Endodermal cell (in vitro differentiated cells): ENCODE data around the gene FBL. TPM values are rescaled to one million over a fixed set of nuclear protein-coding genes. Genes with fewer than 3 reads are reported as not detected.

ENCODE experiments used
- DNase-seq: peaks from one replicate; pipeline ENCODE4 v3.0.0-alpha.2; 2017
- H3K27ac ChIP-seq: 2 replicates; pipeline ENCODE4 v1.5.1; 2013; ENCODE audit warnings: mild to moderate bottlenecking, low read depth, low read length, moderate library complexity
- H3K27me3 ChIP-seq: 2 replicates; pipeline ENCODE4 v1.6.1; 2013; ENCODE audit warnings: mild to moderate bottlenecking, low read length, moderate library complexity; ENCODE audit not compliant: insufficient read depth, control insufficient read depth, poor library complexity, severe bottlenecking
- H3K36me3 ChIP-seq: 2 replicates; pipeline ENCODE4 v1.7.0; 2013; ENCODE audit warnings: mild to moderate bottlenecking, low read length, moderate library complexity; ENCODE audit not compliant: control insufficient read depth, insufficient read depth
- H3K4me1 ChIP-seq: one replicate; pipeline ENCODE4 v1.7.0; 2013; ENCODE audit warnings: low read length; ENCODE audit not compliant: control insufficient read depth, insufficient read depth
- H3K4me3 ChIP-seq: 2 replicates; pipeline ENCODE4 v1.5.1; 2013; ENCODE audit warnings: mild to moderate bottlenecking, low read length, moderate library complexity
- H3K9ac ChIP-seq: 2 replicates; pipeline ENCODE4 v1.6.1; 2013; ENCODE audit warnings: mild to moderate bottlenecking, low read length, moderate library complexity; ENCODE audit not compliant: poor library complexity, severe bottlenecking; ENCODE audit errors: extremely low read depth
- H3K9me3 ChIP-seq: 2 replicates; pipeline ENCODE4 v1.6.1; 2013; ENCODE audit warnings: mild to moderate bottlenecking, low read length, moderate library complexity; ENCODE audit not compliant: control insufficient read depth
- H3K27ac Mint-ChIP-seq: 2 replicates; pipeline ENCODE4 v1.8.0; 2020; ENCODE audit warnings: mixed read lengths
- H3K27me3 Mint-ChIP-seq: 2 replicates; pipeline ENCODE4 v1.8.0; 2021; ENCODE audit warnings: mild to moderate bottlenecking, mixed read lengths; ENCODE audit not compliant: insufficient read depth
- H3K36me3 Mint-ChIP-seq: 2 replicates; pipeline ENCODE4 v1.8.0; 2020; ENCODE audit warnings: low read depth, mixed read lengths
- H3K4me1 Mint-ChIP-seq: 2 replicates; pipeline ENCODE4 v1.8.0; 2020; ENCODE audit warnings: mixed read lengths
- H3K4me3 Mint-ChIP-seq: 2 replicates; pipeline ENCODE4 v1.8.0; 2020; ENCODE audit warnings: mild to moderate bottlenecking, moderate library complexity, mixed read lengths
- H3K9me3 Mint-ChIP-seq: 2 replicates; pipeline ENCODE4 v1.8.0; 2020; ENCODE audit warnings: mild to moderate bottlenecking, mixed read lengths
- WGBS, 2 experiments: methylation state at CpG; one replicate each; pipeline versions ENCODE4 v1.1.5 to v1.1.7; 2013; ENCODE audit warnings: missing lambda C conversion rate in 2 of 2, mixed read lengths in 1 of 2; ENCODE audit not compliant: insufficient coverage in 1 of 2, insufficient read length in 1 of 2; 5-methylcytosine and 5-hydroxymethylcytosine counted together
- total RNA-seq, 2 donors: library from RNA; stranded (reverse); fragmentation: NEBNext Ultra II Directional in 1 of 2; extraction: Animal tissue kit (Norgen Biotek cat#: 25700) in 1 of 2; gene quantifications; 2 replicates in 1 of 2; 3 replicates in 1 of 2; pipeline ENCODE4 v1.2.1, GENCODE V29; 2021
- TF ChIP-seq, protein P1 (sequence below): fragments of 200-600 bp; sonication (generic); conservative IDR thresholded peaks from 2 replicates; pipeline ENCODE4 v1.5.0; 2021; ENCODE audit warnings: antibody characterized with exemption, mild to moderate bottlenecking

Gene FBL
- total RNA-seq, 2 donors from 2014 or later = 356 to 387 TPM

GRCh38 chr19:39828654-39829032 lies 17.5 kb downstream of the FBL start:
- H3K36me3 Mint-ChIP-seq = peaks cover 47% of the 10 kb centered on the region
- no peak for DNase-seq
- H3K27me3 ChIP-seq = no peaks in the 10 kb centered on the region
- H3K27ac Mint-ChIP-seq = no peak overlapping the region
- peaks cover 12% of the 10 kb centered on the region for H3K4me1 Mint-ChIP-seq
- no peak overlapping the region for H3K4me3 Mint-ChIP-seq
- H3K9ac ChIP-seq = no peak overlapping the region
- TF ChIP-seq, protein P1, sequence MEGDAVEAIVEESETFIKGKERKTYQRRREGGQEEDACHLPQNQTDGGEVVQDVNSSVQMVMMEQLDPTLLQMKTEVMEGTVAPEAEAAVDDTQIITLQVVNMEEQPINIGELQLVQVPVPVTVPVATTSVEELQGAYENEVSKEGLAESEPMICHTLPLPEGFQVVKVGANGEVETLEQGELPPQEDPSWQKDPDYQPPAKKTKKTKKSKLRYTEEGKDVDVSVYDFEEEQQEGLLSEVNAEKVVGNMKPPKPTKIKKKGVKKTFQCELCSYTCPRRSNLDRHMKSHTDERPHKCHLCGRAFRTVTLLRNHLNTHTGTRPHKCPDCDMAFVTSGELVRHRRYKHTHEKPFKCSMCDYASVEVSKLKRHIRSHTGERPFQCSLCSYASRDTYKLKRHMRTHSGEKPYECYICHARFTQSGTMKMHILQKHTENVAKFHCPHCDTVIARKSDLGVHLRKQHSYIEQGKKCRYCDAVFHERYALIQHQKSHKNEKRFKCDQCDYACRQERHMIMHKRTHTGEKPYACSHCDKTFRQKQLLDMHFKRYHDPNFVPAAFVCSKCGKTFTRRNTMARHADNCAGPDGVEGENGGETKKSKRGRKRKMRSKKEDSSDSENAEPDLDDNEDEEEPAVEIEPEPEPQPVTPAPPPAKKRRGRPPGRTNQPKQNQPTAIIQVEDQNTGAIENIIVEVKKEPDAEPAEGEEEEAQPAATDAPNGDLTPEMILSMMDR = no peak
- no peak overlapping the region for H3K27ac ChIP-seq
- H3K4me3 ChIP-seq = no peak overlapping the region
- no peaks in the 10 kb centered on the region for H3K4me1 ChIP-seq
- WGBS, 2 experiments = 90 to 94% methylated on average over 5 of the region's 5 CpGs
- H3K9me3 ChIP-seq = no peaks in the 10 kb centered on the region
- no peaks in the 10 kb centered on the region for H3K27me3 Mint-ChIP-seq
- peaks cover 51% of the 10 kb centered on the region for H3K36me3 ChIP-seq
- H3K9me3 Mint-ChIP-seq = no peaks in the 10 kb centered on the region

DNA sequence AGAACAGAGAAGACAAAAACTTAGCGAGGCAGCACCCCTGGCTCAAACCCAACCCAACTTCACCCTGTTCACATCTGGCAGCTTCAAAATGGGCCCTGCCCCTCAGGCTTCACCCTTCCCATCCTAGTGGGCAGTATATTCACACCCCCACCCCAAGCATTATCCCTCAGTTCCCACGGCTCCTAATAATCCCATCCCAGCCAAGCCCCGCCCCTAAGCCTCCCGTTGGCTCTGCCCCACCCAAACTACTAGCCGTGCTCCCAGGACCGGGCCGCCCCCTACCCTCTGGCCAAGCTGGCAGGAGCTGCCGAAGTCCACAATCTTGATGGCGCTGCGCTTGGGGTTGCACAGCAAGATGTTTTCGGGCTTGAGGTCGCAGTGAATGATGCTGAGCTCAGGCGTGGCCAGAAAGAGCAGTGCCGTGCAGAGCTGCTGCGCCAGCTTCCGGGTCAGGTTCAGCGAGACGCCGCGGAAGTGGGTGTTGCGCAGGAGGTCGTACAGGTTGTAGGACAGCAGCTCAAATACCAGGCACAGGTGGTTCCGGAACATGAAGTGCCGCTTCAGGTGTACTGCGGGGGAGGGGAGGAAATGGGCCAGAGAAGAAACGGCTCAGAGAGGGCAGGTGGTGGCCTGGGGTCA lies 18.0 kb downstream of the FBL start:
- TF ChIP-seq, protein P1 = no peak
- Mint-ChIP-seq H3K27me3 (no peaks in the 10 kb centered on the region), H3K36me3 (peaks cover 47% of the 10 kb centered on the region), H3K4me1 (peaks cover 12% of the 10 kb centered on the region), H3K9me3 (no peaks in the 10 kb centered on the region), H3K27ac (no peak overlapping the region), H3K4me3 (no peak overlapping the region)
- Histone ChIP-seq H3K36me3 (peaks cover 51% of the 10 kb centered on the region), H3K9me3 (no peaks in the 10 kb centered on the region), H3K27ac (no peak overlapping the region), H3K27me3 (no peaks in the 10 kb centered on the region), H3K9ac (no peak overlapping the region), H3K4me1 (no peaks in the 10 kb centered on the region), H3K4me3 (no peak overlapping the region)
- 94% methylated on average over 16 to 26 of the region's 26 CpGs for WGBS, 2 experiments
- no peak for DNase-seq

- Mint-ChIP-seq H3K36me3 (peaks cover 47% of the 10 kb centered on the region), H3K4me3 (no peak overlapping the region), H3K9me3 (no peaks in the 10 kb centered on the region), H3K4me1 (peaks cover 4% of the 10 kb centered on the region), H3K27me3 (no peaks in the 10 kb centered on the region), H3K27ac (no peak overlapping the region)
- TF ChIP-seq, protein P1 = no peak
- H3K9ac ChIP-seq = no peak overlapping the region
- 93% methylated on average over 13 of the region's 13 CpGs; no CpG with 5 or more reads in 1 of the 2 experiments for WGBS, 2 experiments
- no peak for DNase-seq
- no peaks in the 10 kb centered on the region for H3K9me3 ChIP-seq
- H3K36me3 ChIP-seq = peaks cover 51% of the 10 kb centered on the region
- H3K4me3 ChIP-seq = no peak overlapping the region
- H3K27ac ChIP-seq = no peak overlapping the region
- no peaks in the 10 kb centered on the region for H3K4me1 ChIP-seq
- H3K27me3 ChIP-seq = no peaks in the 10 kb centered on the region
These were observed 19.0 kb downstream of the FBL start for GRCh38 chr19:39827216-39827615.
